BE2C (cell line): ENCODE results near the gene TIMMDC1.

ENCODE experiments used
- DNase-seq: peaks from one replicate; pipeline ENCODE4 v3.0.0-alpha.2; 2020
- H3K27me3 ChIP-seq: fragments of 250-450 bp; sonication (Bioruptor Pico); 2 replicates; pipeline ENCODE4 v1.5.1; 2020; ENCODE audit warnings: mild to moderate bottlenecking
- H3K36me3 ChIP-seq: fragments of 250-450 bp; sonication (Bioruptor Pico); 2 replicates; pipeline ENCODE4 v1.5.1; 2020; ENCODE audit warnings: mild to moderate bottlenecking
- H3K4me1 ChIP-seq: fragments of 250-450 bp; sonication (Bioruptor Pico); 2 replicates; pipeline ENCODE4 v1.5.1; 2020
- H3K4me3 ChIP-seq: 2 replicates; pipeline ENCODE4 v1.5.1; 2011; ENCODE audit warnings: low read depth, low read length
- H3K9me3 ChIP-seq: fragments of 250-450 bp; sonication (Bioruptor Pico); 2 replicates; pipeline ENCODE4 v1.5.1; 2020
- TF ChIP-seq, protein P1 (sequence below): IDR thresholded peaks from 2 replicates; pipeline ENCODE4 v1.5.1; 2012; ENCODE audit warnings: mild to moderate bottlenecking, low read depth, low read length

TIMMDC1 gene

DNA sequence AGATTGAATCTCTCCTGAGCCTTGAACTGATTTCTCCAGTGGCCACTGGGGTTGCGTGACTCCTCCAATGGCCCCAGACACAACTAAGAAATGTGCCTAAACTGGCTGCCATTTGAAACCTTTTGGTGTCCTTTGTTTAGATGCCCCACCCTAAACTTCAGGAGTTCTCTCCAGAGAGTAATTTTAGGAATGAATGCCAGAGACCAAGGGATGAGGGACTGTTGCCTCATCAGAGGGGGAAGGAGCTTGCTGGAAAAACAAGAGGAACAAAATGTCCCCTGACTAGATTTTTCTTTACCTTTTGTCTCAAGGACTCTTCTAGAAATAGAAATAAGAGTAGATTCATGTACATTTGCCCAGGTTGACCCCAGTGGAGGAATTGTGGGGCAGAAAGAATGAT is 72.9 kb downstream of the TIMMDC1 start:
- no peak for DNase-seq
- no peaks in the 10 kb centered on the region for H3K36me3 ChIP-seq

GRCh38 chr3:119571688-119572087 is 73.3 kb downstream of the TIMMDC1 start:
- Histone ChIP-seq H3K4me1 (no peaks in the 10 kb centered on the region), H3K4me3 (no peak overlapping the region), H3K9me3 (no peaks in the 10 kb centered on the region), H3K27me3 (no peaks in the 10 kb centered on the region), H3K36me3 (no peaks in the 10 kb centered on the region)
- TF ChIP-seq, protein P1, sequence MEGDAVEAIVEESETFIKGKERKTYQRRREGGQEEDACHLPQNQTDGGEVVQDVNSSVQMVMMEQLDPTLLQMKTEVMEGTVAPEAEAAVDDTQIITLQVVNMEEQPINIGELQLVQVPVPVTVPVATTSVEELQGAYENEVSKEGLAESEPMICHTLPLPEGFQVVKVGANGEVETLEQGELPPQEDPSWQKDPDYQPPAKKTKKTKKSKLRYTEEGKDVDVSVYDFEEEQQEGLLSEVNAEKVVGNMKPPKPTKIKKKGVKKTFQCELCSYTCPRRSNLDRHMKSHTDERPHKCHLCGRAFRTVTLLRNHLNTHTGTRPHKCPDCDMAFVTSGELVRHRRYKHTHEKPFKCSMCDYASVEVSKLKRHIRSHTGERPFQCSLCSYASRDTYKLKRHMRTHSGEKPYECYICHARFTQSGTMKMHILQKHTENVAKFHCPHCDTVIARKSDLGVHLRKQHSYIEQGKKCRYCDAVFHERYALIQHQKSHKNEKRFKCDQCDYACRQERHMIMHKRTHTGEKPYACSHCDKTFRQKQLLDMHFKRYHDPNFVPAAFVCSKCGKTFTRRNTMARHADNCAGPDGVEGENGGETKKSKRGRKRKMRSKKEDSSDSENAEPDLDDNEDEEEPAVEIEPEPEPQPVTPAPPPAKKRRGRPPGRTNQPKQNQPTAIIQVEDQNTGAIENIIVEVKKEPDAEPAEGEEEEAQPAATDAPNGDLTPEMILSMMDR: no peak
- DNase-seq: no peak

More for the DNA sequence above, 72.9 kb downstream of the TIMMDC1 start:
- Histone ChIP-seq H3K4me1 (no peaks in the 10 kb centered on the region), H3K9me3 (no peaks in the 10 kb centered on the region), H3K27me3 (no peaks in the 10 kb centered on the region), H3K4me3 (no peak overlapping the region)
- TF ChIP-seq, protein P1: no peak
